ENCODE results near the gene MRPS31. TPM values are rescaled to one million over a fixed set of nuclear protein-coding genes. Genes with fewer than 3 reads are reported as not detected.

Gene MRPS31
- total RNA-seq, 1 experiment from 2014 or later, result 37.0 TPM

GRCh38 chr13:40812102-40812501, 41.1 kb upstream of the MRPS31 start:
- TF ChIP-seq, protein P1, sequence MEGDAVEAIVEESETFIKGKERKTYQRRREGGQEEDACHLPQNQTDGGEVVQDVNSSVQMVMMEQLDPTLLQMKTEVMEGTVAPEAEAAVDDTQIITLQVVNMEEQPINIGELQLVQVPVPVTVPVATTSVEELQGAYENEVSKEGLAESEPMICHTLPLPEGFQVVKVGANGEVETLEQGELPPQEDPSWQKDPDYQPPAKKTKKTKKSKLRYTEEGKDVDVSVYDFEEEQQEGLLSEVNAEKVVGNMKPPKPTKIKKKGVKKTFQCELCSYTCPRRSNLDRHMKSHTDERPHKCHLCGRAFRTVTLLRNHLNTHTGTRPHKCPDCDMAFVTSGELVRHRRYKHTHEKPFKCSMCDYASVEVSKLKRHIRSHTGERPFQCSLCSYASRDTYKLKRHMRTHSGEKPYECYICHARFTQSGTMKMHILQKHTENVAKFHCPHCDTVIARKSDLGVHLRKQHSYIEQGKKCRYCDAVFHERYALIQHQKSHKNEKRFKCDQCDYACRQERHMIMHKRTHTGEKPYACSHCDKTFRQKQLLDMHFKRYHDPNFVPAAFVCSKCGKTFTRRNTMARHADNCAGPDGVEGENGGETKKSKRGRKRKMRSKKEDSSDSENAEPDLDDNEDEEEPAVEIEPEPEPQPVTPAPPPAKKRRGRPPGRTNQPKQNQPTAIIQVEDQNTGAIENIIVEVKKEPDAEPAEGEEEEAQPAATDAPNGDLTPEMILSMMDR (IDR thresholded peaks at IDR 0.05; ENCODE audit: insufficient read depth in 1 of 2, low read depth in 1 of 2, low read length in 1 of 2, severe bottlenecking in 1 of 2, unreplicated experiment in 1 of 2), result no peak
- CTCF ChIA-PET, result no interaction called here
- Histone ChIP-seq H3K36me3 (ENCODE audit: control insufficient read depth, insufficient read depth, low read length) (peaks cover 2% of the 10 kb centered on the region; the same call in 1 of the 2 replicates), H3K4me3 (ENCODE audit: low read depth, low read length) (no peak overlapping the region), H3K4me1 (no peaks in the 10 kb centered on the region), H3K9me3 (no peaks in the 10 kb centered on the region; the same call in 1 of the 2 replicates), H3K27me3 (replicated peaks; ENCODE audit: control insufficient read depth, insufficient read depth, low read length) (no peaks in the 10 kb centered on the region)
- no peaks in the 10 kb centered on the region for H3K4me1 Mint-ChIP-seq (ENCODE audit: low read depth, unreplicated experiment)
- H3K36me3 Mint-ChIP-seq (ENCODE audit: insufficient read depth, unreplicated experiment), result peaks cover 15% of the 10 kb centered on the region
- POLR2A ChIA-PET, result no interaction called here
- intact Hi-C loops (cut with micrococcal nuclease; ENCODE audit: unreplicated experiment), result no loop called here
- H3K27ac Mint-ChIP-seq (ENCODE audit: unreplicated experiment), result no peak overlapping the region
- peaks cover 10% of the 10 kb centered on the region for H3K9me3 Mint-ChIP-seq (ENCODE audit: unreplicated experiment)
- H3K27me3 Mint-ChIP-seq (ENCODE audit: insufficient read depth, unreplicated experiment), result no peaks in the 10 kb centered on the region
- BruUV-seq (replicated peaks), result no TSS peak
- no peak for DNase-seq
- no peak overlapping the region for H3K4me3 Mint-ChIP-seq (ENCODE audit: unreplicated experiment)

- peaks cover 37% of the 10 kb centered on the region for H3K36me3 Mint-ChIP-seq (ENCODE audit: insufficient read depth, unreplicated experiment)
- POLR2A ChIA-PET, result no interaction called here
- peaks cover 3% of the 10 kb centered on the region; the same call in 1 of the 2 replicates for H3K36me3 ChIP-seq (ENCODE audit: control insufficient read depth, insufficient read depth, low read length)
Measured at GRCh38 chr13:40809471-40809870, 38.5 kb upstream of the MRPS31 start.

GRCh38 chr13:40806241-40806640, 35.3 kb upstream of the MRPS31 start:
- H3K27ac Mint-ChIP-seq (ENCODE audit: unreplicated experiment), result no peak overlapping the region
- CTCF ChIA-PET, result no interaction called here
- Histone ChIP-seq H3K9me3 (no peaks in the 10 kb centered on the region), H3K4me1 (peaks cover 4% of the 10 kb centered on the region; the same call in 1 of the 2 replicates), H3K27me3 (replicated peaks; ENCODE audit: control insufficient read depth, insufficient read depth, low read length) (no peaks in the 10 kb centered on the region), H3K4me3 (ENCODE audit: low read depth, low read length) (no peak overlapping the region), H3K36me3 (ENCODE audit: control insufficient read depth, insufficient read depth, low read length) (peaks cover 2% of the 10 kb centered on the region)
- intact Hi-C loops (cut with micrococcal nuclease; ENCODE audit: unreplicated experiment), result no loop called here
- peaks cover 39% of the 10 kb centered on the region for H3K36me3 Mint-ChIP-seq (ENCODE audit: insufficient read depth, unreplicated experiment)
- POLR2A ChIA-PET, result no interaction called here
- no TSS peak for BruUV-seq (replicated peaks)
- no peak for DNase-seq
- no peak overlapping the region for H3K4me3 Mint-ChIP-seq (ENCODE audit: unreplicated experiment)
- H3K4me1 Mint-ChIP-seq (ENCODE audit: low read depth, unreplicated experiment), result no peaks in the 10 kb centered on the region
- no peaks in the 10 kb centered on the region for H3K9me3 Mint-ChIP-seq (ENCODE audit: unreplicated experiment)
- TF ChIP-seq, protein P1 (IDR thresholded peaks at IDR 0.05; ENCODE audit: insufficient read depth in 1 of 2, low read depth in 1 of 2, low read length in 1 of 2, severe bottlenecking in 1 of 2, unreplicated experiment in 1 of 2), result no peak
- no peaks in the 10 kb centered on the region for H3K27me3 Mint-ChIP-seq (ENCODE audit: insufficient read depth, unreplicated experiment)

More at GRCh38 chr13:40809471-40809870, 38.5 kb upstream of the MRPS31 start:
- no peaks in the 10 kb centered on the region for H3K9me3 ChIP-seq
- no TSS peak for BruUV-seq (replicated peaks)
- Mint-ChIP-seq H3K9me3 (ENCODE audit: unreplicated experiment) (no peaks in the 10 kb centered on the region), H3K27me3 (ENCODE audit: insufficient read depth, unreplicated experiment) (no peaks in the 10 kb centered on the region), H3K27ac (ENCODE audit: unreplicated experiment) (no peak overlapping the region), H3K4me1 (ENCODE audit: low read depth, unreplicated experiment) (no peaks in the 10 kb centered on the region), H3K4me3 (ENCODE audit: unreplicated experiment) (no peak overlapping the region)
- H3K27me3 ChIP-seq (replicated peaks; ENCODE audit: control insufficient read depth, insufficient read depth, low read length), result no peaks in the 10 kb centered on the region
- CTCF ChIA-PET, result no interaction called here
- TF ChIP-seq, protein P1 (IDR thresholded peaks at IDR 0.05; ENCODE audit: insufficient read depth in 1 of 2, low read depth in 1 of 2, low read length in 1 of 2, severe bottlenecking in 1 of 2, unreplicated experiment in 1 of 2), result no peak
- intact Hi-C loops (cut with micrococcal nuclease; ENCODE audit: unreplicated experiment), result no loop called here
- no peaks in the 10 kb centered on the region for H3K4me1 ChIP-seq
- H3K4me3 ChIP-seq (ENCODE audit: low read depth, low read length), result no peak overlapping the region
- DNase-seq, result no peak

Data from Caco-2 (cell line).